Left forelimb (tissue), 1 donor: ENCODE results near the gene PSME3.
"Not testable (repeated sequence)": the region's sequence is repeated elsewhere in the genome, so short reads cannot be mapped to it uniquely, and the experiment has no call there.

ENCODE experiments used
- DNase-seq: peaks from one replicate; pipeline ENCODE4 v3.0.0-alpha.2; 2018; ENCODE audit warnings: low spot score

PSME3 gene

DNA sequence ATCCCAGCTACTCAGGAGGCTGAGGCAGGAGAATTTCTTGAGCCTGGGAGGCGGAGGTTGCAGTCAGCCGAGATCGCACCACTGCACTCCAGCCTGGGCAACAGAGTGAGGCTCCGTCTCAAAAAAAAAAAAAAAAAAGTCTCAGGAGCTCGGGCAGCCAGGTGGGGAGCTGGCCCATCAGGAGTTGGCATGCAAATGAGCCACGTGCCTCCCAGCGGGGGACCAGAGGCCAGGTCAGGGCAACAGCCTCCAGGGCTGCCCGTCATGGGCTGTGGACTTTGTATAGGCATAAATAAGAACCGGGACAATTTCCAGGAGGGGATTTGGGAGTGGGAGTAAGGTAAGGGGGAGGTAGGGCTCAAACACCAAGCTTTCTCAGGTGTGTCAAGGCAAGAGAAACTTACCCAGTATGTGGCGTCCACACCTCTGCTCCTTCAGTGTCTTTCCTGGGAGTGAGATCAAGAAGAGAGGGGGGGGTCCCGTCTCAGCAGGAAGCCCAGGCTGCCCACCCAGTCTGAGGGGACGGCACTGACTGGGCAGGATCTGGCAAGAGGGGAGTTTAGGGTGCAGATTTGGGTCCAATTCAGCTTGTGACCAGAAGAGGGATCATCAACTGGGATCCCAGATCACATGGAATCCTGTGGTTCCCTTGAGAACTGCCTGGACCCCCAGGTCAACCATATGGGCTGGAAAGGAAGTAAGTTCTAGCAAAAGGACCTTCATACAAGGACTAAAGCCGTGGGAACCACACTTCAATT, 45.1 kb downstream of the PSME3 start:
- DNase-seq = no peak

DNA sequence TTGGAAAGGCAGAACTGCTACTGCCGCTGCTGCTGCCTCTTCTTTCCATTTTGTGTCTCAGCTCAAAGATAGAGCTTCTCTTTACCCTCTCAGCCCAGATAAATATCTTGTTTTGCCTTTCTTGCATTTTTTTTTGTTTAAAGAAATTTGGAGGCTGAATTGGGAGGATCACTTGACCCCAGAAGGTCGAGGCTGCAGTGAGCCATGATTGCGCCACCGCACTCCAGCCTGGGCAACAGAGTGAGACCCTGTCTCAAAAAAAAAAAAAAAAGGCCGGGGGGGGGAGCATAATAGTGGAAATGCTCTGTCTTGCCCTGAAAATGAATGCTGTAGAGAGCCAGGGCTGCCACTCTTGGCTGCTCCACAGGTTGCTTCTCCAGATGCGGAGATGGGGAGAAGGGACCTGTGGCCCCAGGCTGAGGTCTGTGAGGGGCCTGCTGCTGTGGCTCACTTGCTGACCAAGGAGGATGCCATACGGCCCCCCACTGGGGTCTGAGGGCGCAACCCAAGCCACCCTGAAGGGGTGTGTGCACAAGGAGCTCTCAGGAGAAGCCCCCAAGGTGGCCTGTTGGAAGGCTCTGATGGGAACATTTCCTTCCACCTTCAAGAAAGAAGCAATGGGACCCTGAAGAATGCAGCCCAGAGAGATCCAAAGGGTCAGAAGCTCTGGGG, 45.9 kb downstream of the PSME3 start:
- no peak for DNase-seq

DNA sequence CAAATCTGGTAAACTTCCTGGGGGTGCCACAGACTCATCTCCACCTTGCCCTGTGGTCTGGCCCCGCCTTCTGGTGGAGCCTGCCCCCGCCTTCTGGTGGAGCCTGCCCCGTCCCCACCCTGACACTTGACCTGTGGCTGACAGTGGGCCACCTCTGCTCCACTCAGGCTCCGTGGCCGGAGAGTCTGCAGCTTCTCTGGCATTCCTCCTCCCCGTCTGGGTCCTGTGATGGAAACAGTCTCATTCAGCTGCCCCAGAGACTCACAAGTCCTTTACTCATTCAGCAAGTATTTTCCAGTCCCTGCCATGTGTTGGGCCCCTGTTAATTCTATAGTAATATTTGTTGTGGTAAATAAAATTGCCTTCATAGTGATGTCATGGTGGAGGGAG, 46.4 kb downstream of the PSME3 start:
- no peak for DNase-seq

DNA sequence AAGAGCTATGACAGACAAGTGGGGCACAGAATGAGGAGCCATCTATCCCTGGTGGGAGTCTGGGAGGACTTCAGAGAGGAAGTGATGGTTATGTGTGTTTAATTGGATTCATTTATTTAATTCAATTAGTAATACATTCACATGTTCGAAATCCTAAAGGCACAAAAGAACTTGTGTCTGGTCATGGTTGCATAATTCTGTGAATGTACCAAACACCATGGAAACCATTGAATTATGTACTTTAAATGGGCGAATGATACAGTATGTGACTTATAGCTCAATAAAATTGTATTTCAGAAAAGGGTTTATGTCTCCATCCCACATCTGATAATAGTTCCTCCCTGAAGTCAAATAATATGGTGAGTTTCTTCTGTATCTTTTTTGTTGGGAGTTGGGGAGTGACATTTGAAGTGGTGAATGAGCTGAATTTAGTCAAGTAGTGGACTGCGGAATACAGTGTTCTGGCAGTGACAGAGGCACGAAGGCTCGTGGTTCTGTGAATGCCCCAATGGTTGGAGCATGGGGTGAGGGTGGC, 47.6 kb downstream of the PSME3 start:
- DNase-seq = no peak

DNA sequence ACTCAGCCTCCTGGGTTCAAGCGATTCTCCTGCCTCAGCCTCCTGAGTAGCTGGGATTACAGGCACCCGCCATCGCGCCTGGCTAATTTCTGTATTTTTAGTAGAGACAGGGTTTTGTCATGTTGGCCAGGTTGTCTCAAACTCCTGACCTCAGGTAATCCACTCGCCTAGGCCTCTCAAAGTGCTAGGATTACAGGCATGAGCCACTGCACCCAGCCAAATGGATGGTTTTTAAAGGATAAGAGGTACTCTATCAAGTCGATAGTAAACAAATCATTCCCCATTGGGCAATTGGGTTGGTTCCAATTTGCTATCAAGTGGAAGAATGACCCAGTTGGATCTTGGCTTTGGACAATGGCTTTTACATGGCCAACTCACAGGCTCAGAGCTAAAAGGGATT, 48.5 kb downstream of the PSME3 start:
- not testable (repeated sequence) for DNase-seq

DNA sequence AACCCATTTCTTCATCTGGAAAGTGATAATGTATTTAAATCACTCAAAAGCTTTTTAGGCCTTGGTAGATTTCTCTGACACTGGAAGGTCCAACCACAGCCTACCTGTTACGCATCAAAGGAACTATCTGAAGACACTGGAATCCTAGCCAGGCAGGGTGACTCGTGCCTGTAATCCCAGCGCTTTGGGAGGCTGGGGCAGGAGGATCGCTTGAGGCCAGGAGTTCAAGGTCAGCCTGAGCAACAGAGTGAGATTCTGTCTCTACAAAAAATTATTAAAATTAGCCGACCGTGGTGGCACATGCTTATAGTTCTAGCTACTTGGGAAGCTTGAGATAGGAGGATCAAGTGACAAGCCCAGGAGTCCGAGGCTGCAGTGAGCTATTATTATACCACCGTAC, 49.0 kb downstream of the PSME3 start:
- no peak for DNase-seq

DNA sequence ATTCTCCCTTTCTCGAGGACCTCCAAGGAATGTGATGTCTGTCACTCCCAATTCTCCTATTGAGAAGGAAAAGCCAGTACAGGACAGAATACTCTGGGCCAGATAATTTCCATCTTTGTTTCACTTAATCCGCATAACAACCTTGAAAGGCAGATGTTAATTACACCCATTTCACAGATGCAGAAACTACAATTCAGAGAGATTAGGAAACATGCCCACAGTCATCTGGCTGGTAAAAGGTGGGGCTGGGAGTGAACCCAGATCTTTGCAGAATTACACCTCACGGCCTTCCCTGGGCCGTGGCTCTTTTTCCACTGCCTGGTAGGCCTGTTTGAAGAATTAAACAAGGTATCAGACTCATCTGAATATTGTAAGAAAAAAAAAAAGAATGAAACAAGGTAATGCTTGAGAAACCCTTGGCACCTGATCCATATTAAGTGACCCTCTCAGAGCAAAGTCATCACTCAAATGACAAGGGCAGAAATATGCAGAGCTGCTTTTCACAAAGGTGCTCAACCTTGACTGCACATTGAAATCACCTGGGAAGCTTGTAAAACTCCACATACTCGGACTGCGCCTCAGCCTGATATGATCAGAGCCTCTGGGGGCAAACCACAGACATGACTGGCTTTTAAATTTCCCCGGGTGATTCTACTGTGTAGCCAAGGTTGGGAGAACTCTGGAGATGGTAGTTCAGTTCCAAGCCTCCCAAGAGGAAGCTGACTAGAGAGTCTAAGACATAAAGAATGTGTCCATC, 50.8 kb downstream of the PSME3 start:
- DNase-seq = no peak

DNA sequence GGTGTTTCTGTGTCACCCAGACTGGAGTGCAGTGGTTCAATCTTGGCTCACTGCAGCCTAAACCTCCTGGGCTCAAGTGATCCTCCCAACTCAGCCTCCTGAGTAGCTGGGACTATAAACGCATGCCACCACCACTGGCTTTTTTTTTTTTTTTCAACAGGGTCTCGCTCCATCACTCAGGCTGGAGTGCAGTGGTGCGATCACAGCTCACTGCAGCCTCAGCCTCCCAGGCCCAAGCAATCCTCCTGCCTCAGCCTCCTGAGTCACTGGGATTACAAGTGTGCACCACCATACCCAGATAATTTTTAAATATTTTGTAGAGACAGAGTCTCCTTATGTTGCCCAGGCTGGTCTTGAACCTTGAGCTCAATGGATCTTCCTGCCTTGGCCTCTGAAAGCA, 52.6 kb downstream of the PSME3 start:
- not testable (repeated sequence) for DNase-seq

DNA sequence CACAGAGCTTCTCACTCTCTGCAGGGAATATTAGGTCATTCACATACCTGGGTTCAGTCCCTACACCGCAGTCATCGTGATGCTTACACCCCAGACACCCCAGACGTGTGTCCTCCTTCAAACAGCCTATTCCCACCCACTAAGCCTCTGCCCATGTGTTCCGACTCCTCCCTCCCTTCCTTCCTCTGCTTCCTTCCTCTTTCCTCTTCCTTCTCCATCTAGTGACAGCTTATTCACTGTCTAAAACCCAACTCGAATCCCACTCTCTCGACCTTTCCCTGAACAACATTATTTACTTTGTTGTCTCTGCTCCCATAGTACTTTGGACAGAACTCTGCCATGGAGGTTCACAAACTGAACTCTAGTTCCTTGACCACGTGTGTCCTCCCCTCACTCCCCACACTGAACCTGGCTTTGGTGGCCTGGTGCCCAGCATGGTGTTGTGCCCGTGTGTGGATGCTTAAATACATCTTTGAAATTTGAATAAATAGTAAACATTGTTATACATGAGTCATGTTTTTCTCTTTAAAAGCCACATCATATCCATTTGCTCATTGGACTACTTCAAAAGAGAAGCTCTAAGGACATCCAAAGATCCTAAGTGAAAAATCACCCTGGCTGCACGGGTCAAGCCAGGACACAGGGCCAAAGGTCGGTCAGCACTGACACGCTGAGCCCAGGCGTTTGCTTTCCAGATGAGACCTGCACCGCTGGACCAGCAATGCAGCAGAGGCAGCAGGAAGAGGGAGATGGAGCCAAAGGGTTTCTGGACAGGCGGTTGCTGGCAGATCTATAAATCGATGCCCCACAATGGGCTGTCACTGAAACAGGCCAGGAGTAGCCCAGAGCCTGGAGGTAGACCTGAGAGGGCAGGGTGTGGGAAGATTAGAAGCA, 53.3 kb downstream of the PSME3 start:
- DNase-seq = no peak

DNA sequence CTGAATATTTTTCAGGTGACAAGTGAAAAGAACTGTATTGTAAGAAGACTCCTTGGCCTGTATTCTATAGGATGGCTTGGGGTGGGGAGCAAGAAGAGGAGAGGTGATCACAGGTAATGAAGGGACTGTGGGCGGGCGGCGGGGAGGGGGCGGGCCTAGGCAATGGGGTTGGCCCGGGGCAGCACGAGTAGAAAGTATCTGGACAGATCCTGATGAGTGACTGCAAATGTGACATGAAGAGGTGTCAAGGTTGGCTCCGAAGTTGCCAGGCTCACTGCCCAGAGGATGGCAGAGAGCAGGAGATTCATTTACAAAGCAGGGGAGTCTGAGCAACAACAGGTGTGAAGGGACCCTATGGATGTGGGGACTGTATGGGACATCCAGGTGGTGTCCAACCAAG, 56.6 kb downstream of the PSME3 start:
- no peak for DNase-seq

DNA sequence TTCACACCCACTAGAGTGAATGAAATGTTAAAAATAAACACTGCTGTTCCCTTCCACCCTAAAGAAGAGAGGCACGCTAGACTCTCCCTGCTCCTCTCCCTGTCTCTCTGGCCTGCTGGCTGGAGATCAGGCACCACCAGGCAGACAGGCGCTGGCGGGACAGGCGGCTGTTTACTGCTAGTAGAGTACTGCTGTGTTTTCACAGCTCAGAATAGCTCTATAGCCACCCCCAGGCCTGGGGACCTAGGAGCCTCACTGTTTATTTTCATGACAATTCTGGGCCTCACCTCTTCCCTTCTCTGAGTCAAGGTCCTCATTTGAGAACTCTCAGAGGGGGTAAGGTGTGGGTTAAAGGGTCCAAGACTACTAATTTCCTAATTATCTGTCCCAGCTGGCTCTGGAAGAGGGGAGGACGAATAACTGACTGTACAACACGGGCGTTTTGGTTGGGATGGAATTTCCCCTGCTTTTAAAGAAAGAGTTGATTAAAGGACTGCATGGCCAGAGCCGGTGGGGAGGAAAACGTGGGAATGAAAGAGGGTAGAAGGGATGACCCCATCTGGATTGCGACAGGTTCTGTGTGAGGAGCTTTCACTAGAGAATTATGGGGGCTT, 58.4 kb downstream of the PSME3 start:
- no peak for DNase-seq

DNA sequence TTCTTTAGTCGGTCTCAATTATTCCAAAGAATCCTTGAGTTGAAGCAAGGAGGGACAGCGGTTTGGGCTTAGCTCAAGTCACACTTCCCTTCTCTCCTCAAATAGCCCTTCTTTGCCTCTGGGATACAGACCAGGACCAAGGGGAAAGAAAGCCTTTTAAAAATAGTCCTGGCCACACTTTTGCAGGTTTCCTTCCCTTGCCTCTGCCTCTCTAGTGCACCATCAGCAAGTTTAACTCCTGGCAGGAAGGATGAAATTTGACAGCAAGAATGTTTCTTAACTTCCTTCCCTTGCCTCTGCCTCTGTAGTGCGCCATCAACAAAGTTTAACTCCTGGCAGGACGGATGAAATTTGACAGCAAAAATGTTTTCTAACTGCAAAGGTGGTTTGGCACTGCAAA, 60.2 kb downstream of the PSME3 start:
- no peak for DNase-seq
